HepG2 (cell line): ENCODE results near the gene CAPG. TPM values are rescaled to one million over a fixed set of nuclear protein-coding genes. Genes with fewer than 3 reads are reported as not detected.

Experiments used
- ATF1 ChIP-seq: IDR thresholded peaks from 2 replicates; pipeline ENCODE4 v1.6.1; 2016; ENCODE audit warnings: mild to moderate bottlenecking, control low read depth
- BRD4 ChIP-seq: sonication (generic); formaldehyde crosslinking; IDR thresholded peaks from 2 replicates; pipeline ENCODE4 v1.4.0; 2020; ENCODE audit warnings: missing genetic modification reagents
- EZH2 ChIP-seq: conservative IDR thresholded peaks from 2 replicates; pipeline ENCODE4 v1.6.1; 2012; ENCODE audit warnings: mild to moderate bottlenecking, low read depth, low read length, moderate library complexity
- MTA1 ChIP-seq: sonication (generic); formaldehyde crosslinking; IDR thresholded peaks from 2 replicates; pipeline ENCODE4 v1.4.0; 2020; ENCODE audit warnings: missing genetic modification reagents, mild to moderate bottlenecking, borderline replicate concordance
- NONO ChIP-seq, 2 experiments: fragments of 450-650 bp in 1 of 2; sonication (generic) in 1 of 2; formaldehyde crosslinking in 1 of 2; IDR thresholded peaks in 1 of 2; conservative IDR thresholded peaks in 1 of 2; 2 replicates each; pipeline versions ENCODE4 v1.6.1 to v1.8.0; 2017 to 2022; ENCODE audit warnings: mild to moderate bottlenecking in 1 of 2, missing genetic modification reagents in 1 of 2, moderate library complexity in 1 of 2
- PCBP2 ChIP-seq: fragments of 200-400 bp; formaldehyde crosslinking; optimal IDR thresholded peaks from 2 replicates; pipeline ENCODE3; 2018; ENCODE audit warnings: low read length, low read depth; ENCODE audit not compliant: poor library complexity, severe bottlenecking
- RFX1 ChIP-seq: fragments of 450-650 bp; IDR thresholded peaks from 2 replicates; pipeline ENCODE4 v1.6.1; 2017
- SMARCE1 ChIP-seq: fragments of 450-650 bp; IDR thresholded peaks from 2 replicates; pipeline ENCODE4 v1.6.1; 2017; ENCODE audit warnings: borderline replicate concordance
- SOX13 ChIP-seq, 3 experiments: fragments of 450-650 bp in 1 of 3; sonication (generic) in 1 of 3; formaldehyde crosslinking in 1 of 3; IDR thresholded peaks in 2 of 3; conservative IDR thresholded peaks in 1 of 3; 2 replicates each; pipeline versions ENCODE4 v1.5.0 to v1.6.1; 2016 to 2020; ENCODE audit warnings: antibody characterized with exemption in 1 of 3, mild to moderate bottlenecking in 1 of 3, missing compliant biosample characterization in 1 of 3, missing genetic modification reagents in 1 of 3, moderate library complexity in 1 of 3
- TEAD3 ChIP-seq: optimal IDR thresholded peaks from 2 replicates; pipeline ENCODE3; 2016; ENCODE audit warnings: borderline replicate concordance
- USF2 ChIP-seq, 2 experiments: sonication (generic) in 1 of 2; formaldehyde crosslinking in 1 of 2; IDR thresholded peaks; 2 replicates each; pipeline versions ENCODE4 v1.5.1 to v1.6.1; 2011 to 2020; ENCODE audit warnings: borderline replicate concordance in 1 of 2, low read depth in 1 of 2, low read length in 1 of 2, mild to moderate bottlenecking in 1 of 2, missing genetic modification reagents in 1 of 2, moderate library complexity in 1 of 2
- ZMAT3 ChIP-seq: sonication (generic); formaldehyde crosslinking; conservative IDR thresholded peaks from 2 replicates; pipeline ENCODE4 v1.7.0; 2021; ENCODE audit warnings: missing genetic modification reagents
- ZNF331 ChIP-seq: sonication (generic); formaldehyde crosslinking; IDR thresholded peaks from 2 replicates; pipeline ENCODE4 v1.4.0; 2020; ENCODE audit warnings: missing genetic modification reagents
- ZNF547 ChIP-seq: sonication (generic); formaldehyde crosslinking; IDR thresholded peaks from 2 replicates; pipeline ENCODE4 v1.5.1; 2020; ENCODE audit warnings: mild to moderate bottlenecking, missing genetic modification reagents
- ZNF83 ChIP-seq: sonication (generic); formaldehyde crosslinking; IDR thresholded peaks from 2 replicates; pipeline ENCODE4 v1.4.0; 2020; ENCODE audit warnings: missing genetic modification reagents, mild to moderate bottlenecking, borderline replicate concordance
- ZNF891 ChIP-seq: sonication (generic); formaldehyde crosslinking; IDR thresholded peaks from 2 replicates; pipeline ENCODE4 v1.5.0; 2020; ENCODE audit warnings: mild to moderate bottlenecking, missing genetic modification reagents
- polyA plus RNA-seq, 8 experiments: library from polyadenylated mRNA; depleted of rRNA in 3 of 8; stranded (reverse) in 7 of 8; unstranded in 1 of 8; fragments of >200 nt; fragmentation: Illumina TruSeq in 4 of 8; extraction: Trizol in 4 of 8; gene quantifications; 2 replicates each; pipeline versions ENCODE4 v1.2.1 to v1.2.3, GENCODE V29; 2011 to 2016; ENCODE audit warnings: low read depth in 4 of 8, missing spikeins in 1 of 8, mixed read lengths in 1 of 8; ENCODE audit not compliant: insufficient read depth in 1 of 8
- total RNA-seq, 5 experiments: library from RNA; depleted of rRNA; stranded (reverse); fragments of >200 nt; fragmentation: Illumina TruSeq; extraction: Trizol; gene quantifications; 2 replicates each; pipeline ENCODE4 v1.2.3, GENCODE V29; 2016; ENCODE audit warnings: low read depth in 1 of 5
- TF ChIP-seq, protein P1 (sequence below), 2 experiments: sonication (generic) in 1 of 2; formaldehyde crosslinking in 1 of 2; IDR thresholded peaks; 2 replicates each; pipeline versions ENCODE4 v1.4.0 to v1.6.1; 2018 to 2020; ENCODE audit warnings: missing genetic modification reagents in 2 of 2, borderline replicate concordance in 1 of 2, low read depth in 1 of 2, mild to moderate bottlenecking in 1 of 2, missing biosample characterization in 1 of 2
- TF ChIP-seq, protein P2 (sequence below): sonication (generic); formaldehyde crosslinking; IDR thresholded peaks from 2 replicates; pipeline ENCODE4 v1.5.0; 2020; ENCODE audit warnings: mild to moderate bottlenecking, missing genetic modification reagents, moderate library complexity
- TF ChIP-seq, protein P3 (sequence below): sonication (generic); formaldehyde crosslinking; IDR thresholded peaks from 2 replicates; pipeline ENCODE4 v1.5.0; 2020; ENCODE audit warnings: mild to moderate bottlenecking, missing genetic modification reagents

CAPG gene
- total and polyA plus RNA-seq, 2 of the 13 experiments (the other 11 are each of a cell fraction or from before 2014, with no cell fraction given) = 12.7 to 18.2 TPM

DNA sequence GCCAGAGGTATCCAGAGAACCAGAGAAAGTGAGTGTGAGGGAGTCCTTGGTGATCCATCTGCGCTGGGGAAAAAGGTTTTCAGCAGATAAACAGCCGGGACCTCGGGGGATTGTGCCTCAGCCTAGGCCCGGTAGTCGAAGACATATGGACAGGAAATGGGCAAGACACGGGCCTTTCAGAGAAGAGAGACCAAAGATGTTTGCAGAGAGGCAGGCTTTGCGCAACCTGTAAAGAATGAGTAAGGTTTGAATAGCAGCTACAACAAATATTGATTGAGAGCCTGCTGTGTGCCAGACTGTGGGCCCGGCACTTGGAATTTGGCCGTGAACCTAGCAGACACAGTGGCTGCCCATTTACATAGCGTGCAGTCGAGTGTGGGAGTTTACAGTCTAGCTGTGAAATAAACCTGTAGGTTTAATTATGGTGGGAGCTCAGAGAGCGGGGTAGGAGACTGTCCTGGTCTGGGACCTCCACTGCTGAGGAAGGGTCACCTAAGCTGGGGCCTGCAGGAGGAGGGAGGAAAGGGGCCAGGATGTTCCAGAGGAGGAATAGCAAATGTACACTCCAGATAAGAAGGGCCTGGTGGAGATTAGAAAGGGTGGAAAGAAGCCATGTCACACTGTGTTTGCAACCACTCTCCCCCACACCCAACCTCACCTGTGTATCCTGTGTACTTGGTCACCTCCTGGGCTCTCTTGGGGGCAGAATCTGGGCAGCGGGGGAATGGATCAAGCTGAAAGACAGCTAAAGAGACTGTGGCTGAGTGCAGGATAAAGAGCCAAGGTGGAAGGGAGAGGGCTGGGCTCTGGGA is 11.3 kb upstream of the CAPG start (continued):
- TF ChIP-seq PCBP2 (no peak), SMARCE1 (peak; percentile 79), ZNF891 (no peak), RFX1 (no peak), USF2 (IDR thresholded peaks at IDR 0.05; ENCODE audit: low read depth, low read length) (no peak), USF2 (CRISPR knock-in tag; IDR thresholded peaks at IDR 0.05; ENCODE audit: borderline replicate concordance) (no peak), TEAD3 (CRISPR knock-in tag) (peak; percentile 99), ZNF331 (CRISPR knock-in tag) (peak; percentile 92), EZH2 (no peak), ZNF547 (peak; percentile 58; the same call in 1 of the 2 replicates), MTA1 (CRISPR knock-in tag) (peak; percentile 99), SOX13 (IDR thresholded peaks at IDR 0.05) (peak; percentile 88), SOX13 (CRISPR knock-in tag; conservative IDR thresholded peaks at IDR 0.05 in 1 of 2, IDR thresholded peaks at IDR 0.05 in 1 of 2) (peak in 1 of 2 experiments; percentile 97; a peak in 2 of 4 replicates), BRD4 (CRISPR knock-in tag) (peak; percentile 18; the same call in 1 of the 2 replicates), ZNF83 (CRISPR knock-in tag) (no peak), ATF1 (peak; percentile 51; the same call in 1 of the 2 replicates), ZMAT3 (peak; percentile 83; the same call in 1 of the 2 replicates), NONO (IDR thresholded peaks at IDR 0.05) (no peak), NONO (CRISPR knock-in tag; conservative IDR thresholded peaks at IDR 0.05) (peak; percentile 70)
- TF ChIP-seq, protein P1, sequence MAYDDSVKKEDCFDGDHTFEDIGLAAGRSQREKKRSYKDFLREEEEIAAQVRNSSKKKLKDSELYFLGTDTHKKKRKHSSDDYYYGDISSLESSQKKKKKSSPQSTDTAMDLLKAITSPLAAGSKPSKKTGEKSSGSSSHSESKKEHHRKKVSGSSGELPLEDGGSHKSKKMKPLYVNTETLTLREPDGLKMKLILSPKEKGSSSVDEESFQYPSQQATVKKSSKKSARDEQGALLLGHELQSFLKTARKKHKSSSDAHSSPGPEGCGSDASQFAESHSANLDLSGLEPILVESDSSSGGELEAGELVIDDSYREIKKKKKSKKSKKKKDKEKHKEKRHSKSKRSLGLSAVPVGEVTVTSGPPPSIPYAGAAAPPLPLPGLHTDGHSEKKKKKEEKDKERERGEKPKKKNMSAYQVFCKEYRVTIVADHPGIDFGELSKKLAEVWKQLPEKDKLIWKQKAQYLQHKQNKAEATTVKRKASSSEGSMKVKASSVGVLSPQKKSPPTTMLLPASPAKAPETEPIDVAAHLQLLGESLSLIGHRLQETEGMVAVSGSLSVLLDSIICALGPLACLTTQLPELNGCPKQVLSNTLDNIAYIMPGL (CRISPR knock-in tag; IDR thresholded peaks at IDR 0.05; ENCODE audit: borderline replicate concordance in 1 of 2, low read depth in 1 of 2) = no peak; a peak in 1 of 4 replicates
- TF ChIP-seq, protein P2, sequence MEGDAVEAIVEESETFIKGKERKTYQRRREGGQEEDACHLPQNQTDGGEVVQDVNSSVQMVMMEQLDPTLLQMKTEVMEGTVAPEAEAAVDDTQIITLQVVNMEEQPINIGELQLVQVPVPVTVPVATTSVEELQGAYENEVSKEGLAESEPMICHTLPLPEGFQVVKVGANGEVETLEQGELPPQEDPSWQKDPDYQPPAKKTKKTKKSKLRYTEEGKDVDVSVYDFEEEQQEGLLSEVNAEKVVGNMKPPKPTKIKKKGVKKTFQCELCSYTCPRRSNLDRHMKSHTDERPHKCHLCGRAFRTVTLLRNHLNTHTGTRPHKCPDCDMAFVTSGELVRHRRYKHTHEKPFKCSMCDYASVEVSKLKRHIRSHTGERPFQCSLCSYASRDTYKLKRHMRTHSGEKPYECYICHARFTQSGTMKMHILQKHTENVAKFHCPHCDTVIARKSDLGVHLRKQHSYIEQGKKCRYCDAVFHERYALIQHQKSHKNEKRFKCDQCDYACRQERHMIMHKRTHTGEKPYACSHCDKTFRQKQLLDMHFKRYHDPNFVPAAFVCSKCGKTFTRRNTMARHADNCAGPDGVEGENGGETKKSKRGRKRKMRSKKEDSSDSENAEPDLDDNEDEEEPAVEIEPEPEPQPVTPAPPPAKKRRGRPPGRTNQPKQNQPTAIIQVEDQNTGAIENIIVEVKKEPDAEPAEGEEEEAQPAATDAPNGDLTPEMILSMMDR (CRISPR knock-in tag) = no peak
- TF ChIP-seq, protein P3, sequence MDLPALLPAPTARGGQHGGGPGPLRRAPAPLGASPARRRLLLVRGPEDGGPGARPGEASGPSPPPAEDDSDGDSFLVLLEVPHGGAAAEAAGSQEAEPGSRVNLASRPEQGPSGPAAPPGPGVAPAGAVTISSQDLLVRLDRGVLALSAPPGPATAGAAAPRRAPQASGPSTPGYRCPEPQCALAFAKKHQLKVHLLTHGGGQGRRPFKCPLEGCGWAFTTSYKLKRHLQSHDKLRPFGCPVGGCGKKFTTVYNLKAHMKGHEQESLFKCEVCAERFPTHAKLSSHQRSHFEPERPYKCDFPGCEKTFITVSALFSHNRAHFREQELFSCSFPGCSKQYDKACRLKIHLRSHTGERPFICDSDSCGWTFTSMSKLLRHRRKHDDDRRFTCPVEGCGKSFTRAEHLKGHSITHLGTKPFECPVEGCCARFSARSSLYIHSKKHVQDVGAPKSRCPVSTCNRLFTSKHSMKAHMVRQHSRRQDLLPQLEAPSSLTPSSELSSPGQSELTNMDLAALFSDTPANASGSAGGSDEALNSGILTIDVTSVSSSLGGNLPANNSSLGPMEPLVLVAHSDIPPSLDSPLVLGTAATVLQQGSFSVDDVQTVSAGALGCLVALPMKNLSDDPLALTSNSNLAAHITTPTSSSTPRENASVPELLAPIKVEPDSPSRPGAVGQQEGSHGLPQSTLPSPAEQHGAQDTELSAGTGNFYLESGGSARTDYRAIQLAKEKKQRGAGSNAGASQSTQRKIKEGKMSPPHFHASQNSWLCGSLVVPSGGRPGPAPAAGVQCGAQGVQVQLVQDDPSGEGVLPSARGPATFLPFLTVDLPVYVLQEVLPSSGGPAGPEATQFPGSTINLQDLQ = peak; percentile 90
